Endothelial cell of umbilical vein (primary cell): ENCODE results near the gene BCL10. TPM values are rescaled to one million over a fixed set of nuclear protein-coding genes. Genes with fewer than 3 reads are reported as not detected.

Source experiments
- BruUV-seq: library from RNA; stranded (reverse); fragments of 400-500 nt; replicated peaks from 2 replicates; lab custom pipeline; 2021; lab: Mats Ljungman, UMichigan
- CTCF ChIA-PET: fragments of 300-600, 350-600 bp; sonication (Branson Sonifier 250); formaldehyde crosslinking; loops from one replicate; lab custom pipeline; 2021; ENCODE audit warnings: antibody characterized with exemption, inconsistent platforms; lab: Charles Lee
- POLR2A ChIA-PET: fragments of 300-600, 350-600 bp; sonication (Branson Sonifier 250); formaldehyde crosslinking; loops from one replicate; lab custom pipeline; 2021; ENCODE audit warnings: antibody characterized with exemption, inconsistent platforms; lab: Charles Lee
- DNase-seq: peaks from one replicate; pipeline ENCODE4 v3.0.0-alpha.2; 2011; ENCODE audit warnings: low read depth, low spot score
- FAIRE-seq: peaks from 2 replicates; lab custom pipeline; 2011; peaks lifted over from hg19 to GRCh38; lab: Jason Lieb, UNC
- H2AFZ ChIP-seq: 2 replicates; pipeline ENCODE4 v1.6.0; 2012; ENCODE audit warnings: low read depth, low read length, control low read depth, inconsistent platforms
- H3K27ac ChIP-seq: 2 replicates; pipeline ENCODE4 v1.5.1; 2011; ENCODE audit warnings: low read depth, mild to moderate bottlenecking, control low read depth, low read length, moderate library complexity; ENCODE audit not compliant: insufficient read depth
- H3K27me3 ChIP-seq, 2 experiments: 2 replicates each; pipeline versions ENCODE4 v1.6.0 to v1.6.1; 2011; ENCODE audit warnings: low read length in 2 of 2, mixed read lengths in 1 of 2; ENCODE audit not compliant: control insufficient read depth in 2 of 2, insufficient read depth in 2 of 2
- H3K36me3 ChIP-seq, 2 experiments: 2 replicates in 1 of 2; 3 replicates in 1 of 2; pipeline ENCODE4 v1.5.1; 2011; ENCODE audit warnings: low read length in 2 of 2, mild to moderate bottlenecking in 1 of 2, moderate library complexity in 1 of 2; ENCODE audit not compliant: control insufficient read depth in 2 of 2, insufficient read depth in 2 of 2; ENCODE audit errors: extremely low read depth in 1 of 2
- H3K4me1 ChIP-seq: 3 replicates; pipeline ENCODE4 v1.5.1; 2011; ENCODE audit warnings: mild to moderate bottlenecking, low read length; ENCODE audit not compliant: control insufficient read depth, insufficient read depth; ENCODE audit errors: extremely low read depth
- H3K4me2 ChIP-seq: 2 replicates; pipeline ENCODE4 v1.6.1; 2011; ENCODE audit warnings: low read length, control low read depth, mixed read lengths; ENCODE audit not compliant: insufficient read depth
- H3K4me3 ChIP-seq, 3 experiments: fragments of 200-600 bp in 1 of 3; sonication (generic), shearing (Covaris generic) in 1 of 3; replicated peaks in 1 of 3; 2 replicates each; pipeline ENCODE4 v1.5.1; 2011 to 2016; ENCODE audit warnings: control low read depth in 3 of 3, low read length in 3 of 3, mild to moderate bottlenecking in 2 of 3, inconsistent platforms in 1 of 3, low read depth in 1 of 3, moderate library complexity in 1 of 3; ENCODE audit not compliant: insufficient read depth in 1 of 3
- H3K79me2 ChIP-seq: 2 replicates; pipeline ENCODE4 v1.6.0; 2012; ENCODE audit warnings: low read length, inconsistent platforms; ENCODE audit not compliant: control insufficient read depth, insufficient read depth
- H3K9ac ChIP-seq: replicated peaks from 2 replicates; pipeline ENCODE3; 2011; ENCODE audit warnings: low read length, control low read depth; ENCODE audit not compliant: insufficient read depth; ENCODE audit errors: extremely low read depth
- H3K9me1 ChIP-seq: replicated peaks from 3 replicates; pipeline ENCODE4 v1.6.0; 2011; ENCODE audit warnings: mild to moderate bottlenecking, low read length; ENCODE audit not compliant: control insufficient read depth, insufficient read depth; ENCODE audit errors: extremely low read depth
- H3K9me3 ChIP-seq: replicated peaks from 2 replicates; pipeline ENCODE4 v1.5.1; 2012; ENCODE audit warnings: low read length, inconsistent platforms; ENCODE audit not compliant: control insufficient read depth, insufficient read depth
- H4K20me1 ChIP-seq: replicated peaks from 2 replicates; pipeline ENCODE3; 2011; ENCODE audit warnings: mild to moderate bottlenecking, low read length; ENCODE audit not compliant: control insufficient read depth, insufficient read depth; ENCODE audit errors: extremely low read depth
- EZH2 ChIP-seq: IDR thresholded peaks from 2 replicates; pipeline ENCODE4 v1.6.1; 2012; ENCODE audit warnings: borderline replicate concordance, low read depth, mild to moderate bottlenecking, moderate library complexity, low read length, inconsistent platforms; ENCODE audit not compliant: severe bottlenecking
- FOS ChIP-seq: IDR thresholded peaks from 2 replicates; pipeline ENCODE4 v1.6.1; 2011; ENCODE audit warnings: mild to moderate bottlenecking, low read length, moderate library complexity, borderline replicate concordance; ENCODE audit not compliant: insufficient read depth
- GATA2 ChIP-seq: IDR thresholded peaks from 2 replicates; pipeline ENCODE4 v1.7.0; 2011; ENCODE audit warnings: low read depth, mild to moderate bottlenecking, moderate library complexity, mixed read lengths, low read length; ENCODE audit not compliant: insufficient read length, insufficient read depth
- JUN ChIP-seq: IDR thresholded peaks from 2 replicates; pipeline ENCODE4 v1.6.1; 2011; ENCODE audit warnings: borderline replicate concordance, low read depth; ENCODE audit not compliant: insufficient read length, insufficient read depth
- MAX ChIP-seq: IDR thresholded peaks from 2 replicates; pipeline ENCODE4 v1.6.1; 2011; ENCODE audit not compliant: insufficient read depth, insufficient read length
- MYC ChIP-seq: IDR thresholded peaks from one replicate; pipeline ENCODE4 v1.6.1; 2011; ENCODE audit warnings: mild to moderate bottlenecking, low read depth, low read length
- POLR2A ChIP-seq: IDR thresholded peaks from 2 replicates; pipeline ENCODE4 v1.6.1; 2012; ENCODE audit warnings: low read depth, mild to moderate bottlenecking, control low read depth, low read length
- POLR2AphosphoS5 ChIP-seq: IDR thresholded peaks from 2 replicates; pipeline ENCODE4 v1.6.1; 2012; ENCODE audit warnings: low read depth, mild to moderate bottlenecking, control low read depth, low read length, moderate library complexity; ENCODE audit not compliant: insufficient read depth
- dilution Hi-C: fragments of 300-500 bp; cut with MboI; formaldehyde crosslinking; loops from one replicate; pipeline ENCODE4 v1.15.0; 2019; ENCODE audit warnings: low sequenced_read_pairs; ENCODE audit not compliant: extremely low pct_ligation_motif_present
- intact Hi-C: fragments of 100-400 bp; cut with micrococcal nuclease; formaldehyde crosslinking; loops from one replicate; pipeline ENCODE4 v1.10.0; 2022
- polyA plus RNA-seq, 4 experiments: library from polyadenylated mRNA; depleted of rRNA in 3 of 4; stranded (reverse) in 3 of 4; unstranded in 1 of 4; fragments of >200 nt; gene quantifications; 2 replicates each; pipeline versions ENCODE4 v1.2.1 to v1.2.3, GENCODE V29; 2011 to 2012; ENCODE audit warnings: missing spikeins in 1 of 4
- total RNA-seq: library from RNA; stranded (reverse); gene quantifications from 2 replicates; pipeline ENCODE4 v1.2.3, GENCODE V29; 2021

Gene BCL10
- total and polyA plus RNA-seq, 2 donors (not counting 3 experiments of a cell fraction or from before 2014, with no cell fraction given): 16.1 to 78.6 TPM

- Histone ChIP-seq H3K4me2 (peak overlapping the region; percentile 29), H3K9me1 (no peaks in the 10 kb centered on the region), H2AFZ (no peak overlapping the region), H3K9ac (peak overlapping the region; percentile 95), H3K27ac (peak overlapping the region; percentile 100), H4K20me1 (no peaks in the 10 kb centered on the region), H3K4me1 (peaks cover 86% of the 10 kb centered on the region), H3K27me3 (no peaks in the 10 kb centered on the region), H3K9me3 (no peaks in the 10 kb centered on the region), H3K4me3 (no peak overlapping the region), H3K36me3 (no peaks in the 10 kb centered on the region), H3K79me2 (peaks cover 24% of the 10 kb centered on the region)
- intact Hi-C loops (loop anchor here (1.0 kb wide), 1 partner anchor 9 kb away; no protein-coding TSS in a partner anchor), dilution Hi-C loops (loop anchor here (25.0 kb wide), 1 partner anchor 367 kb away; no protein-coding TSS in a partner anchor)
- DNase-seq (peak; percentile 90), FAIRE-seq (peak; percentile 85)
- ChIA-PET POLR2A (interaction anchor here (1.0 to 2.4 kb wide), 4 partner anchors 10 to 264 kb away, joined by 3 to 10 read pairs (median 4); no protein-coding TSS in a partner anchor), CTCF (interaction anchor here (0.9 to 2.1 kb wide), 5 partner anchors 8 to 257 kb away, joined by 3 to 18 read pairs (median 4); no protein-coding TSS in a partner anchor)
- BruUV-seq: no TSS peak
- TF ChIP-seq FOS (no peak), POLR2AphosphoS5 (peak; percentile 44), GATA2 (peak; percentile 86), EZH2 (no peak), MAX (no peak), POLR2A (no peak), MYC (peak; percentile 54), JUN (no peak)
These were observed 43.5 kb upstream of the BCL10 start for GRCh38 chr1:85319931-85320330.
